ENCODE data around the gene RESF1. TPM values are rescaled to one million over a fixed set of nuclear protein-coding genes. Genes with fewer than 3 reads are reported as not detected.

Gene RESF1
- total and polyA plus RNA-seq, 2 experiments from 2014 or later = 134 to 313 TPM

DNA sequence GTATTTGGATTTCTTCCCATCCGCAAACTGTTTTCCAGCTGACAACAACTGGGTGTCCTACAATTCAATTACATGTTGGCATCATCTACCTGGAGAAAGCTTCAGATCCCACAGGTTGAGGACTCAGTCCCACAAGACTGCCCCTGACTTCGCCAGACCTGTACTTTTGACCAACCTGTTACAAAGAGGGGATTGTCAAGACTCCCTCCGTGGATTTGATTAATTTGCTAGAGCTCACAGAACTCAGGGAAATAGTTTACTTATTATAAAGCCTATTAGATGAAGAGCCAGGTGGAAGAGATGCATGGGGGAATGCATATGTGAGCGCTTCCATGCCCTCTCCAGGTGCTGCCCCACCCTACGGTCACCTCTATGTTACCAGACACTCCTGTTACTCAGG lies 14.6 kb downstream of the RESF1 start (continued):
- TF ChIP-seq JUNB (IDR thresholded peaks at IDR 0.05; ENCODE audit: unreplicated experiment) = no peak
- TF ChIP-seq REST (IDR thresholded peaks at IDR 0.05; ENCODE audit: unreplicated experiment) = no peak
- TF ChIP-seq ZNF114 (CRISPR knock-in tag; IDR thresholded peaks at IDR 0.05) = no peak
- no peak for TF ChIP-seq CREB1 (CRISPR knock-in tag; IDR thresholded peaks at IDR 0.05; ENCODE audit: low read depth)
- TF ChIP-seq POLR2AphosphoS5 (IDR thresholded peaks at IDR 0.05; ENCODE audit: low read depth) = no peak
- no peak for TF ChIP-seq NANOG (IDR thresholded peaks at IDR 0.05; ENCODE audit: borderline replicate concordance)
- TF ChIP-seq EZH2 (IDR thresholded peaks at IDR 0.05; ENCODE audit: low read depth, unreplicated experiment) = no peak
- no peak for TF ChIP-seq ZNF331 (CRISPR knock-in tag; IDR thresholded peaks at IDR 0.05; ENCODE audit: low read depth)
- TF ChIP-seq CTCF (conservative IDR thresholded peaks at IDR 0.05; ENCODE audit: low read depth in 2 of 2) = no peak

GRCh38 chr12:31974673-31975072 lies 15.5 kb downstream of the RESF1 start:
- H3K4me3 Mint-ChIP-seq = no peak overlapping the region
- peaks cover 74% of the 10 kb centered on the region for H3K9me3 Mint-ChIP-seq
- H3K27me3 Mint-ChIP-seq (ENCODE audit: insufficient read depth, low read depth, poor library complexity) = peaks cover 11% of the 10 kb centered on the region
- H3F3A ChIP-seq (replicated peaks; ENCODE audit: low read depth) = peaks cover 5% of the 10 kb centered on the region; the same call in 1 of the 2 replicates
- H3K36me3 Mint-ChIP-seq (ENCODE audit: low read depth) = peaks cover 98% of the 10 kb centered on the region
- H2AFZ ChIP-seq = no peak overlapping the region
- ATAC-seq (no peak), DNase-seq (ENCODE audit: low spot score) (no peak)
- H3K79me2 ChIP-seq (replicated peaks; ENCODE audit: insufficient read depth) = peaks cover 100% of the 10 kb centered on the region
- H3K27ac ChIP-seq (ENCODE audit: low read depth) = no peak overlapping the region
- peaks cover 66% of the 10 kb centered on the region for H3K36me3 ChIP-seq (ENCODE audit: insufficient read depth)
- no peaks in the 10 kb centered on the region for H3K27me3 ChIP-seq (ENCODE audit: insufficient read depth)
- peaks cover 31% of the 10 kb centered on the region for H4K20me1 ChIP-seq (replicated peaks; ENCODE audit: insufficient read depth)
- H3K4me3 ChIP-seq = no peak overlapping the region
- peaks cover 11% of the 10 kb centered on the region for H3K4me1 ChIP-seq (ENCODE audit: insufficient read depth)
- H3K9me2 ChIP-seq (ENCODE audit: insufficient read depth) = peaks cover 3% of the 10 kb centered on the region; the same call in 1 of the 2 replicates
- H3K4me2 ChIP-seq = no peak overlapping the region
- H3K27ac Mint-ChIP-seq = no peak overlapping the region
- H3K4me1 Mint-ChIP-seq = no peaks in the 10 kb centered on the region
- TF ChIP-seq ZNF331 (CRISPR knock-in tag; IDR thresholded peaks at IDR 0.05; ENCODE audit: low read depth) (no peak), JUNB (IDR thresholded peaks at IDR 0.05; ENCODE audit: unreplicated experiment) (no peak), EZH2 (IDR thresholded peaks at IDR 0.05; ENCODE audit: low read depth, unreplicated experiment) (no peak), NANOG (IDR thresholded peaks at IDR 0.05; ENCODE audit: borderline replicate concordance) (no peak), ZNF114 (CRISPR knock-in tag; IDR thresholded peaks at IDR 0.05) (no peak)
- TF ChIP-seq, protein P1, sequence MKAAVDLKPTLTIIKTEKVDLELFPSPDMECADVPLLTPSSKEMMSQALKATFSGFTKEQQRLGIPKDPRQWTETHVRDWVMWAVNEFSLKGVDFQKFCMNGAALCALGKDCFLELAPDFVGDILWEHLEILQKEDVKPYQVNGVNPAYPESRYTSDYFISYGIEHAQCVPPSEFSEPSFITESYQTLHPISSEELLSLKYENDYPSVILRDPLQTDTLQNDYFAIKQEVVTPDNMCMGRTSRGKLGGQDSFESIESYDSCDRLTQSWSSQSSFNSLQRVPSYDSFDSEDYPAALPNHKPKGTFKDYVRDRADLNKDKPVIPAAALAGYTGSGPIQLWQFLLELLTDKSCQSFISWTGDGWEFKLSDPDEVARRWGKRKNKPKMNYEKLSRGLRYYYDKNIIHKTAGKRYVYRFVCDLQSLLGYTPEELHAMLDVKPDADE (IDR thresholded peaks at IDR 0.05) = no peak
- TF ChIP-seq, protein P2, sequence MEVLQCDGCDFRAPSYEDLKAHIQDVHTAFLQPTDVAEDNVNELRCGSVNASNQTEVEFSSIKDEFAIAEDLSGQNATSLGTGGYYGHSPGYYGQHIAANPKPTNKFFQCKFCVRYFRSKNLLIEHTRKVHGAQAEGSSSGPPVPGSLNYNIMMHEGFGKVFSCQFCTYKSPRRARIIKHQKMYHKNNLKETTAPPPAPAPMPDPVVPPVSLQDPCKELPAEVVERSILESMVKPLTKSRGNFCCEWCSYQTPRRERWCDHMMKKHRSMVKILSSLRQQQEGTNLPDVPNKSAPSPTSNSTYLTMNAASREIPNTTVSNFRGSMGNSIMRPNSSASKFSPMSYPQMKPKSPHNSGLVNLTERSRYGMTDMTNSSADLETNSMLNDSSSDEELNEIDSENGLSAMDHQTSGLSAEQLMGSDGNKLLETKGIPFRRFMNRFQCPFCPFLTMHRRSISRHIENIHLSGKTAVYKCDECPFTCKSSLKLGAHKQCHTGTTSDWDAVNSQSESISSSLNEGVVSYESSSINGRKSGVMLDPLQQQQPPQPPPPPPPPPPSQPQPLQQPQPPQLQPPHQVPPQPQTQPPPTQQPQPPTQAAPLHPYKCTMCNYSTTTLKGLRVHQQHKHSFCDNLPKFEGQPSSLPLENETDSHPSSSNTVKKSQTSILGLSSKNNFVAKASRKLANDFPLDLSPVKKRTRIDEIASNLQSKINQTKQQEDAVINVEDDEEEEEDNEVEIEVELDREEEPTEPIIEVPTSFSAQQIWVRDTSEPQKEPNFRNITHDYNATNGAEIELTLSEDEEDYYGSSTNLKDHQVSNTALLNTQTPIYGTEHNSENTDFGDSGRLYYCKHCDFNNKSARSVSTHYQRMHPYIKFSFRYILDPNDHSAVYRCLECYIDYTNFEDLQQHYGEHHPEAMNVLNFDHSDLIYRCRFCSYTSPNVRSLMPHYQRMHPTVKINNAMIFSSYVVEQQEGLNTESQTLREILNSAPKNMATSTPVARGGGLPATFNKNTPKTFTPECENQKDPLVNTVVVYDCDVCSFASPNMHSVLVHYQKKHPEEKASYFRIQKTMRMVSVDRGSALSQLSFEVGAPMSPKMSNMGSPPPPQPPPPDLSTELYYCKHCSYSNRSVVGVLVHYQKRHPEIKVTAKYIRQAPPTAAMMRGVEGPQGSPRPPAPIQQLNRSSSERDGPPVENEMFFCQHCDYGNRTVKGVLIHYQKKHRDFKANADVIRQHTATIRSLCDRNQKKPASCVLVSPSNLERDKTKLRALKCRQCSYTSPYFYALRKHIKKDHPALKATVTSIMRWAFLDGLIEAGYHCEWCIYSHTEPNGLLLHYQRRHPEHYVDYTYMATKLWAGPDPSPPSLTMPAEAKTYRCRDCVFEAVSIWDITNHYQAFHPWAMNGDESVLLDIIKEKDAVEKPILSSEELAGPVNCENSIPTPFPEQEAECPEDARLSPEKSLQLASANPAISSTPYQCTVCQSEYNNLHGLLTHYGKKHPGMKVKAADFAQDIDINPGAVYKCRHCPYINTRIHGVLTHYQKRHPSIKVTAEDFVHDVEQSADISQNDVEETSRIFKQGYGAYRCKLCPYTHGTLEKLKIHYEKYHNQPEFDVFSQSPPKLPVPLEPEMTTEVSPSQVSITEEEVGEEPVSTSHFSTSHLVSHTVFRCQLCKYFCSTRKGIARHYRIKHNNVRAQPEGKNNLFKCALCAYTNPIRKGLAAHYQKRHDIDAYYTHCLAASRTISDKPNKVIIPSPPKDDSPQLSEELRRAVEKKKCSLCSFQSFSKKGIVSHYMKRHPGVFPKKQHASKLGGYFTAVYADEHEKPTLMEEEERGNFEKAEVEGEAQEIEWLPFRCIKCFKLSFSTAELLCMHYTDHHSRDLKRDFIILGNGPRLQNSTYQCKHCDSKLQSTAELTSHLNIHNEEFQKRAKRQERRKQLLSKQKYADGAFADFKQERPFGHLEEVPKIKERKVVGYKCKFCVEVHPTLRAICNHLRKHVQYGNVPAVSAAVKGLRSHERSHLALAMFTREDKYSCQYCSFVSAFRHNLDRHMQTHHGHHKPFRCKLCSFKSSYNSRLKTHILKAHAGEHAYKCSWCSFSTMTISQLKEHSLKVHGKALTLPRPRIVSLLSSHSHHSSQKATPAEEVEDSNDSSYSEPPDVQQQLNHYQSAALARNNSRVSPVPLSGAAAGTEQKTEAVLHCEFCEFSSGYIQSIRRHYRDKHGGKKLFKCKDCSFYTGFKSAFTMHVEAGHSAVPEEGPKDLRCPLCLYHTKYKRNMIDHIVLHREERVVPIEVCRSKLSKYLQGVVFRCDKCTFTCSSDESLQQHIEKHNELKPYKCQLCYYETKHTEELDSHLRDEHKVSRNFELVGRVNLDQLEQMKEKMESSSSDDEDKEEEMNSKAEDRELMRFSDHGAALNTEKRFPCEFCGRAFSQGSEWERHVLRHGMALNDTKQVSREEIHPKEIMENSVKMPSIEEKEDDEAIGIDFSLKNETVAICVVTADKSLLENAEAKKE (CRISPR knock-in tag; IDR thresholded peaks at IDR 0.05) = no peak

Measured in GM23338 (cell line).